ENCODE data around the gene HDAC4.

GRCh38 chr2:239245107-239245506 is 155.7 kb downstream of the HDAC4 start:
- TF ChIP-seq EP300 (IDR thresholded peaks at IDR 0.05) (no peak), CTCF (IDR thresholded peaks at IDR 0.05) (no peak)
